ENCODE measurements around the gene DCUN1D3.

DCUN1D3 gene

GRCh38 chr16:20916942-20917341, 16.8 kb upstream of the DCUN1D3 start:
- DNase-seq, result no peak

GRCh38 chr16:20916289-20916688, 16.1 kb upstream of the DCUN1D3 start:
- DNase-seq, result no peak

GRCh38 chr16:20911361-20911760, 11.2 kb upstream of the DCUN1D3 start:
- DNase-seq, result no peak

GRCh38 chr16:20910781-20911321, 10.7 kb upstream of the DCUN1D3 start:
- no peak for DNase-seq

GRCh38 chr16:20906341-20907255, 6.4 kb upstream of the DCUN1D3 start:
- no peak for DNase-seq

GRCh38 chr16:20905576-20905975, 5.4 kb upstream of the DCUN1D3 start:
- no peak for DNase-seq

- DNase-seq, result no peak
Measured at GRCh38 chr16:20904507-20905081, 4.4 kb upstream of the DCUN1D3 start.

GRCh38 chr16:20903899-20904506, 3.8 kb upstream of the DCUN1D3 start:
- DNase-seq, result no peak

GRCh38 chr16:20903116-20903898, 3.1 kb upstream of the DCUN1D3 start:
- DNase-seq, result no peak

- no peak for DNase-seq
Measured at GRCh38 chr16:20902426-20902825, 2.3 kb upstream of the DCUN1D3 start.

GRCh38 chr16:20901436-20902112, 1.4 kb upstream of the DCUN1D3 start:
- peak; percentile 22 for DNase-seq

GRCh38 chr16:20901068-20901435, 894 bp upstream of the DCUN1D3 start:
- DNase-seq, result peak; percentile 27

GRCh38 chr16:20899477-20900298, 470 bp downstream of the DCUN1D3 start:
- no peak for DNase-seq

GRCh38 chr16:20899071-20899470, 1.1 kb downstream of the DCUN1D3 start:
- no peak for DNase-seq

- no peak for DNase-seq
Measured at GRCh38 chr16:20897922-20898321, 2.2 kb downstream of the DCUN1D3 start.

GRCh38 chr16:20897253-20897897, 2.8 kb downstream of the DCUN1D3 start:
- DNase-seq, result no peak

GRCh38 chr16:20894388-20894787, 5.8 kb downstream of the DCUN1D3 start:
- DNase-seq, result no peak

GRCh38 chr16:20889625-20890275, 10.4 kb downstream of the DCUN1D3 start:
- DNase-seq, result no peak

- no peak for DNase-seq
Measured at GRCh38 chr16:20887207-20887606, 13.0 kb downstream of the DCUN1D3 start.

- DNase-seq, result no peak
Measured at GRCh38 chr16:20886320-20886719, 13.8 kb downstream of the DCUN1D3 start.

GRCh38 chr16:20884240-20884556, 16.0 kb downstream of the DCUN1D3 start:
- no peak for DNase-seq

All from NCI-H2227 treated with DMSO at 0.1 percent for 48 hours (cell line).